Sigmoid colon (tissue), 4 donors: Measurements from ENCODE around the gene ABLIM2.

Experiments
- POLR2A ChIP-seq, 2 donors: fragments of 450-650 bp; IDR thresholded peaks; one replicate each; pipeline ENCODE4 v1.6.1; 2016; ENCODE audit warnings: antibody characterized with exemption in 2 of 2, mild to moderate bottlenecking in 2 of 2, moderate library complexity in 2 of 2
- POLR2AphosphoS5 ChIP-seq, 4 donors: sonication (generic); formaldehyde crosslinking; IDR thresholded peaks; one replicate each; pipeline ENCODE4 v1.6.1; 2017; ENCODE audit warnings: antibody characterized with exemption in 4 of 4
- TF ChIP-seq, protein P1 (sequence below), 4 experiments: fragments of 450-650 bp in 3 of 4; fragments of 200-600 bp in 1 of 4; IDR thresholded peaks; one replicate each; pipeline ENCODE4 v1.5.1; 2016 to 2019; ENCODE audit warnings: antibody characterized with exemption in 4 of 4, mild to moderate bottlenecking in 3 of 4, moderate library complexity in 2 of 4

DNA sequence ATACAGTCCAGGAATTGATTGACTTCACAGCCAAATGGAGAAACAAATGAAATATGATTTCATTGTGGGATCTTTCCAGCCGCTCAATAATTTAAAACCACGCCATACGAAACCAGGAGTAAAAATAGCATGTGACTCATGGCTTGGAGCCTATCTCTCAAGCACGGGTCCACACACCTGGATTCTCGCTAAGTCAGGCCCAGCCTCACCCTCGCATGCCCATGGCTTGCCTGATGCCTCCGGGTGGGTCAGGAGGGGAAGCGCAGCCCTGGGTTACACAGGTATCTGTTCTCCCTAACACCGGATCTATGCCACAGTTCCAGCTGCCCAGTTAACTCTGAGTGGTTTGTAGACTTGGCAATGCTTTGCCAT, 5.6 kb upstream of the ABLIM2 start:
- TF ChIP-seq, protein P1, sequence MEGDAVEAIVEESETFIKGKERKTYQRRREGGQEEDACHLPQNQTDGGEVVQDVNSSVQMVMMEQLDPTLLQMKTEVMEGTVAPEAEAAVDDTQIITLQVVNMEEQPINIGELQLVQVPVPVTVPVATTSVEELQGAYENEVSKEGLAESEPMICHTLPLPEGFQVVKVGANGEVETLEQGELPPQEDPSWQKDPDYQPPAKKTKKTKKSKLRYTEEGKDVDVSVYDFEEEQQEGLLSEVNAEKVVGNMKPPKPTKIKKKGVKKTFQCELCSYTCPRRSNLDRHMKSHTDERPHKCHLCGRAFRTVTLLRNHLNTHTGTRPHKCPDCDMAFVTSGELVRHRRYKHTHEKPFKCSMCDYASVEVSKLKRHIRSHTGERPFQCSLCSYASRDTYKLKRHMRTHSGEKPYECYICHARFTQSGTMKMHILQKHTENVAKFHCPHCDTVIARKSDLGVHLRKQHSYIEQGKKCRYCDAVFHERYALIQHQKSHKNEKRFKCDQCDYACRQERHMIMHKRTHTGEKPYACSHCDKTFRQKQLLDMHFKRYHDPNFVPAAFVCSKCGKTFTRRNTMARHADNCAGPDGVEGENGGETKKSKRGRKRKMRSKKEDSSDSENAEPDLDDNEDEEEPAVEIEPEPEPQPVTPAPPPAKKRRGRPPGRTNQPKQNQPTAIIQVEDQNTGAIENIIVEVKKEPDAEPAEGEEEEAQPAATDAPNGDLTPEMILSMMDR (IDR thresholded peaks at IDR 0.05), result no peak
- no peak for TF ChIP-seq POLR2AphosphoS5 (IDR thresholded peaks at IDR 0.05)
- TF ChIP-seq POLR2A (IDR thresholded peaks at IDR 0.05), result no peak
